ENCODE results near the gene C1R. TPM values are rescaled to one million over a fixed set of nuclear protein-coding genes. Genes with fewer than 3 reads are reported as not detected.

The C1R gene
- total RNA-seq, 1 experiment from 2014 or later = 9.6 TPM

DNA sequence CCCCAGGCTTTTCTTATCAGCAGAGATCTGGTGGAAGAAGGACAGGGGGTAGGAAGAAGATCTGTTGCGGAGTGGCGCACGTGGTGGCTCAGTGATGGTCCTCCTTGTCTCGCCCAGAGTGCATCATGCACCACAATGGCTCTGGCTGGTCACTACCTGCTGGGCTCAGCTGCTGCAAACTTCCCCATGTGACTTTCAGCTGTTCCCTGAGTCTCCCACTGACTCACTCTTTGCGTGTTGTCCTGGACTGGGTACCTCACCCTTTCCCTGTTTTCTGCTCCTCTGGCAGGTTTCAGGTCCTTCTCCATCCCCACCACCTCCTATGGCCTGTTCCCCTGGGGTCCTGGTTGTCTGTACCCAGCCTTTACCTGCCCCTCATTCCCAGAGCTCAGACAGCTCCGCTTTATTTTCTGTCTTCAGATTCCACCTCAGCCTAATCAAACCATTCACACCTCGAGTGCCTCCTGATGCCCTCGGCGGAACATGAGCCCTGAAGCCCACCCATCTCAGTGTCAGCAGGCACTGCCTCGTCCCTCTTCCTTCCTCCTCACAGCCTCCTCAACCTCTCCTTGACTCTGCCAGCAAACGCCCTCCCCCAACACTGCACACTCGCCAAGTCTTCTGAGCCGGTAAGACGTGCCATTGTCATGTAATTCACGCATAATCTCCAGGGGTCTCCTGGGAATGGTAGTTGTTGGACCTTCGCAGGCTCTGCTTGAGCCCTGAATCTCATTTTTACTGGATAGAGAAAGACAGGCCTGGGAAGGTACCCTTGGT, 1.8 kb downstream of the C1R start:
- Histone ChIP-seq H3K9me2 (replicated peaks; ENCODE audit: low read length) (no peaks in the 10 kb centered on the region), H3K9me3 (ENCODE audit: low read length) (no peaks in the 10 kb centered on the region), H3F3A (ENCODE audit: low read length, unreplicated experiment) (no peaks in the 10 kb centered on the region), H3K4me2 (ENCODE audit: low read length) (no peak overlapping the region), H3K27me3 (ENCODE audit: low read length) (no peaks in the 10 kb centered on the region), H3K27ac (ENCODE audit: low read length) (no peak overlapping the region), H3K4me1 (ENCODE audit: insufficient read depth, low read length) (peaks cover 3% of the 10 kb centered on the region; the same call in 1 of the 2 replicates), H2AFZ (ENCODE audit: low read length) (no peak overlapping the region), H4K20me1 (ENCODE audit: low read length) (no peaks in the 10 kb centered on the region), H3K36me3 (ENCODE audit: low read depth, low read length) (no peaks in the 10 kb centered on the region), H3K79me2 (ENCODE audit: low read length) (no peaks in the 10 kb centered on the region), H3K4me3 (ENCODE audit: low read length) (no peak overlapping the region), H3K9ac (ENCODE audit: low read length) (no peak overlapping the region)
- no peak for TF ChIP-seq EZH2phosphoT487 (IDR thresholded peaks at IDR 0.05; ENCODE audit: borderline replicate concordance, low read length)
- TF ChIP-seq EZH2 (IDR thresholded peaks at IDR 0.05; ENCODE audit: low read length, unreplicated experiment) = no peak
- TF ChIP-seq, protein P1, sequence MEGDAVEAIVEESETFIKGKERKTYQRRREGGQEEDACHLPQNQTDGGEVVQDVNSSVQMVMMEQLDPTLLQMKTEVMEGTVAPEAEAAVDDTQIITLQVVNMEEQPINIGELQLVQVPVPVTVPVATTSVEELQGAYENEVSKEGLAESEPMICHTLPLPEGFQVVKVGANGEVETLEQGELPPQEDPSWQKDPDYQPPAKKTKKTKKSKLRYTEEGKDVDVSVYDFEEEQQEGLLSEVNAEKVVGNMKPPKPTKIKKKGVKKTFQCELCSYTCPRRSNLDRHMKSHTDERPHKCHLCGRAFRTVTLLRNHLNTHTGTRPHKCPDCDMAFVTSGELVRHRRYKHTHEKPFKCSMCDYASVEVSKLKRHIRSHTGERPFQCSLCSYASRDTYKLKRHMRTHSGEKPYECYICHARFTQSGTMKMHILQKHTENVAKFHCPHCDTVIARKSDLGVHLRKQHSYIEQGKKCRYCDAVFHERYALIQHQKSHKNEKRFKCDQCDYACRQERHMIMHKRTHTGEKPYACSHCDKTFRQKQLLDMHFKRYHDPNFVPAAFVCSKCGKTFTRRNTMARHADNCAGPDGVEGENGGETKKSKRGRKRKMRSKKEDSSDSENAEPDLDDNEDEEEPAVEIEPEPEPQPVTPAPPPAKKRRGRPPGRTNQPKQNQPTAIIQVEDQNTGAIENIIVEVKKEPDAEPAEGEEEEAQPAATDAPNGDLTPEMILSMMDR (conservative IDR thresholded peaks at IDR 0.05; ENCODE audit: low read depth, low read length) = no peak
- no peak for ATAC-seq
- no peak for DNase-seq
- CTCF ChIA-PET = no interaction called here
- BruUV-seq (replicated peaks) = no TSS peak
- POLR2A ChIA-PET (ENCODE audit: unreplicated experiment) = no interaction called here
- intact Hi-C loops (cut with micrococcal nuclease) = no loop called here

DNA sequence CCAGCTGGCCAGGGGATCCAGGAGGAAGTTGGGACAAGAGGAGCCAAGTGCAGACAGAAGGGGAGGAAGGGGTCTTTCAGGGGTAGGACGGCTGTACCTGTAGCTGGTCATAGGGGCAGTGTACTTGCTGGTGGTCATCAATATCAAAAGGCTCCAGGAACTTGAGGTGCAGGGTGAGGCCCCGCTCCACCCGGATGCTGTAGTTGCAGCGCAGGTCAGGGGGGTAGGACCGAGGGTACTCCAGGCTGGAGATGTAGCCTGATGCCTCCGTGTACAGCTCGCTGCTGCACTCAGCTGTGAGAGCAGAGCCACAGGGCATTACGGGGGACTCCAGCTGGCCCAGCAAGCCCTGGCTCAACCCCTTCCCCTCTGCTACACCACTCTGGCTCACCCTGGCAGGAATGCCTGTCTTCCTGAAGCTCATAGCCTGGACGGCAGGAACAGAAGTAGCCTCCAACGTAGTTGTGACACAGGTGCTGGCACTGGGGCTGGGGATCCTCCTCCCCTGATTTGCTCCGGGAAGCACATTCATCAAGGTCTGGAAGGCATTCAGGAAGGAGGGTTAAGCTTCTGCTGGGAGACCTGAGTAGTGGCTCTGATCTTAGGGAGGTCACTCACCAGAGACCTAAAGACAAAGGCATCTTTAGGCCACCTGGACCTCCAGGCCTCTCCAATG, 2.9 kb downstream of the C1R start:
- no peaks in the 10 kb centered on the region for H4K20me1 ChIP-seq (ENCODE audit: low read length)
- H3K79me2 ChIP-seq (ENCODE audit: low read length) = no peaks in the 10 kb centered on the region
- no peak overlapping the region for H3K4me3 ChIP-seq (ENCODE audit: low read length)
- ChIA-PET CTCF (no interaction called here), POLR2A (ENCODE audit: unreplicated experiment) (no interaction called here)
- intact Hi-C loops (cut with micrococcal nuclease) = no loop called here
- no peak overlapping the region for H3K9ac ChIP-seq (ENCODE audit: low read length)
- H3K4me2 ChIP-seq (ENCODE audit: low read length) = no peak overlapping the region
- H3K36me3 ChIP-seq (ENCODE audit: low read depth, low read length) = no peaks in the 10 kb centered on the region
- no peak overlapping the region for H2AFZ ChIP-seq (ENCODE audit: low read length)
- H3K4me1 ChIP-seq (ENCODE audit: insufficient read depth, low read length) = peaks cover 3% of the 10 kb centered on the region; the same call in 1 of the 2 replicates
- no peaks in the 10 kb centered on the region for H3K9me3 ChIP-seq (ENCODE audit: low read length)
- TF ChIP-seq, protein P1 (conservative IDR thresholded peaks at IDR 0.05; ENCODE audit: low read depth, low read length) = no peak
- no peak for TF ChIP-seq EZH2 (IDR thresholded peaks at IDR 0.05; ENCODE audit: low read length, unreplicated experiment)
- no peak for TF ChIP-seq EZH2phosphoT487 (IDR thresholded peaks at IDR 0.05; ENCODE audit: borderline replicate concordance, low read length)
- H3K27me3 ChIP-seq (ENCODE audit: low read length) = no peaks in the 10 kb centered on the region
- H3F3A ChIP-seq (ENCODE audit: low read length, unreplicated experiment) = no peaks in the 10 kb centered on the region
- H3K27ac ChIP-seq (ENCODE audit: low read length) = no peak overlapping the region
- no peak for ATAC-seq
- no peak for DNase-seq
- H3K9me2 ChIP-seq (replicated peaks; ENCODE audit: low read length) = no peaks in the 10 kb centered on the region
- no TSS peak for BruUV-seq (replicated peaks)

DNA sequence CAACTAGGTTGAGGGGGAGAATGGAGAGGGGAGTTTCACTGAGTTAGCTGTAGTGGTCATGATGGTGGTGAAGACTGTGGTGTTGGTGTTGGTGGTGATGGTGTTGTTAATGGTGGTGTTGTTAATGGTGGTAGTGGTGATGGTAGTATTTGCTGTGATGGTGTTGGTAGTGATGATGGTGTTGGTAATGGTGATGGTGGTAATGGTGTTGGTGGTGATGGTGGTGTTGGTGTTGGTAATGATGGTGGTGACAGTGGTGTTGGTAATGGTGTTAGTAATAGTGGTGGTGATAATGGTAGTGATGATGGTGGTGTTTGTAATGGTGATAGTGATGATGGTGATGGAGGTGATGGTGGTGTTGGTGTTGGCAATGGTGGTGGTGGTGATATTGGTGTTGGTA, 9.1 kb downstream of the C1R start:
- Histone ChIP-seq H3K27me3 (ENCODE audit: low read length) (no peaks in the 10 kb centered on the region), H3K9me2 (replicated peaks; ENCODE audit: low read length) (no peaks in the 10 kb centered on the region), H3K79me2 (ENCODE audit: low read length) (no peaks in the 10 kb centered on the region), H4K20me1 (ENCODE audit: low read length) (no peaks in the 10 kb centered on the region), H3K27ac (ENCODE audit: low read length) (no peak overlapping the region), H3K9ac (ENCODE audit: low read length) (no peak overlapping the region), H3K4me2 (ENCODE audit: low read length) (no peak overlapping the region), H3K4me1 (ENCODE audit: insufficient read depth, low read length) (peaks cover 15% of the 10 kb centered on the region; the same call in 1 of the 2 replicates), H2AFZ (ENCODE audit: low read length) (no peak overlapping the region), H3K9me3 (ENCODE audit: low read length) (no peaks in the 10 kb centered on the region), H3K4me3 (ENCODE audit: low read length) (no peak overlapping the region), H3F3A (ENCODE audit: low read length, unreplicated experiment) (no peaks in the 10 kb centered on the region), H3K36me3 (ENCODE audit: low read depth, low read length) (no peaks in the 10 kb centered on the region)
- ATAC-seq (no peak), DNase-seq (no peak)
- ChIA-PET CTCF (no interaction called here), POLR2A (ENCODE audit: unreplicated experiment) (no interaction called here)
- intact Hi-C loops (cut with micrococcal nuclease) = no loop called here
- no TSS peak for BruUV-seq (replicated peaks)
- TF ChIP-seq EZH2 (IDR thresholded peaks at IDR 0.05; ENCODE audit: low read length, unreplicated experiment) = no peak
- TF ChIP-seq EZH2phosphoT487 (IDR thresholded peaks at IDR 0.05; ENCODE audit: borderline replicate concordance, low read length) = no peak
- TF ChIP-seq, protein P1 (conservative IDR thresholded peaks at IDR 0.05; ENCODE audit: low read depth, low read length) = no peak
